GM21367 (cell line): Measurements from ENCODE around the gene KCNMA1.

Experiments used
- ATAC-seq: cut with Tn5 transposase; IDR thresholded peaks from one replicate; pipeline ENCODE4 v1.9.1; 2021; ENCODE audit not compliant: unreplicated experiment

KCNMA1 gene

GRCh38 chr10:77015360-77015759, 622.2 kb downstream of the KCNMA1 start:
- no peak for ATAC-seq

GRCh38 chr10:77012812-77013500, 624.7 kb downstream of the KCNMA1 start:
- no peak for ATAC-seq

GRCh38 chr10:77011874-77012811, 625.5 kb downstream of the KCNMA1 start:
- ATAC-seq: no peak

GRCh38 chr10:77010430-77010829, 627.2 kb downstream of the KCNMA1 start:
- ATAC-seq: no peak

- peak; percentile 83 for ATAC-seq
Measured at GRCh38 chr10:77007834-77008233, 629.8 kb downstream of the KCNMA1 start.

- no peak for ATAC-seq
Measured at GRCh38 chr10:77006836-77007511, 630.6 kb downstream of the KCNMA1 start.

GRCh38 chr10:77005871-77006270, 631.7 kb downstream of the KCNMA1 start:
- no peak for ATAC-seq

GRCh38 chr10:77004917-77005564, 632.6 kb downstream of the KCNMA1 start:
- no peak for ATAC-seq

- no peak for ATAC-seq
Measured at GRCh38 chr10:77002872-77003271, 634.7 kb downstream of the KCNMA1 start.

- no peak for ATAC-seq
Measured at GRCh38 chr10:77001206-77001605, 636.4 kb downstream of the KCNMA1 start.

- ATAC-seq: no peak
Measured at GRCh38 chr10:76998451-76998850, 639.2 kb downstream of the KCNMA1 start.

- no peak for ATAC-seq
Measured at GRCh38 chr10:76997631-76998030, 640.0 kb downstream of the KCNMA1 start.

GRCh38 chr10:76995023-76995422, 642.6 kb downstream of the KCNMA1 start:
- no peak for ATAC-seq

GRCh38 chr10:76993213-76993612, 644.4 kb downstream of the KCNMA1 start:
- ATAC-seq: no peak

GRCh38 chr10:76992467-76992866, 645.1 kb downstream of the KCNMA1 start:
- no peak for ATAC-seq

- no peak for ATAC-seq
Measured at GRCh38 chr10:76991621-76992020, 646.0 kb downstream of the KCNMA1 start.

- ATAC-seq: no peak
Measured at GRCh38 chr10:76990561-76990960, 647.0 kb downstream of the KCNMA1 start.

- peak; percentile 94 for ATAC-seq
Measured at GRCh38 chr10:76984559-76985443, 652.8 kb downstream of the KCNMA1 start.

- ATAC-seq: no peak
Measured at GRCh38 chr10:76983624-76984023, 654.0 kb downstream of the KCNMA1 start.

GRCh38 chr10:76982671-76983070, 654.9 kb downstream of the KCNMA1 start:
- no peak for ATAC-seq
